Measurements from ENCODE around the gene PDE2A.

PDE2A gene

GRCh38 chr11:72684236-72684912 is 10.2 kb upstream of the PDE2A start:
- in situ Hi-C loops (cut with HindIII; ENCODE audit: low sequenced_read_pairs), result no loop called here

DNA sequence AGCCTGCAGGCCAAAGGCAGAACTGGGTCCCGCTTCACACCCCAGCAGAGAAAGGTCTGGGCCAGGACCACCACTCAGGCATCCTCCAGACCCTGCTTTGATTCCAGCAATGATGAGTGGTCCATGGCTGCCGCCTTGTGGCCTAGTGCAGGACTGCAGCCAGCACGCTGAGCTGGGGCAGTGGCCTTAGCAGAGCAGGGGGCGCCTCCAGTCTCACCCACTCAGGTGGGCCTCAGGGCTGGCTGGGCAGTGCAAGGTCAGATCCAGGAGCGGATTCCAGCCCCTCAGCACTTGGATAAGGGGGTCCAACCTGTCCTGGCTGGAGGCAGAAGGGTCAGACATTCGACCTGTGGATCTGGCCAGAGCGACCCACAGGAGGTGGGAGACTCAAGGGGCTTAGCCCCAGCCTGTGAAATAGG is 9.6 kb upstream of the PDE2A start:
- in situ Hi-C loops (cut with HindIII; ENCODE audit: low sequenced_read_pairs), result no loop called here

DNA sequence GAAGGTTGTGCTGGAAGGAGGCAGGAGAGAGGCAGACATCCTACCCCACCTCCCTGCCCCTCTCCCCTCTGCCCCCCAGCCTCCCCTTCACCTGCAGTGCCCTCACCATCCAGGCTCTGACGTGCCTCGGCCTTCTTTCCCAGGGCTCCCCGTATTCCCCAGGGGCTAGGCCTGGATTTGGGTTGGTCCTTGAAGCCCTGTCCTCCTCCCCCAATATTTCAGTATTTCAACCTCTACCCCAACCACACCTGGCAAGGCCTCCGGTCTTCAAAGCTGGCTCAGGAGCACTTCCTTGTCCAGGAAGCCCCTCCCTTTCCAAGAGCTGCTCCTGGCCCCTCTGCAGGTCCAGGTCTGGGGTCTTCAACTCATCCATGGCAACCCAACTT is 8.6 kb upstream of the PDE2A start:
- in situ Hi-C loops (cut with HindIII; ENCODE audit: low sequenced_read_pairs), result no loop called here

GRCh38 chr11:72682238-72682857 is 8.1 kb upstream of the PDE2A start:
- in situ Hi-C loops (cut with HindIII; ENCODE audit: low sequenced_read_pairs), result no loop called here

DNA sequence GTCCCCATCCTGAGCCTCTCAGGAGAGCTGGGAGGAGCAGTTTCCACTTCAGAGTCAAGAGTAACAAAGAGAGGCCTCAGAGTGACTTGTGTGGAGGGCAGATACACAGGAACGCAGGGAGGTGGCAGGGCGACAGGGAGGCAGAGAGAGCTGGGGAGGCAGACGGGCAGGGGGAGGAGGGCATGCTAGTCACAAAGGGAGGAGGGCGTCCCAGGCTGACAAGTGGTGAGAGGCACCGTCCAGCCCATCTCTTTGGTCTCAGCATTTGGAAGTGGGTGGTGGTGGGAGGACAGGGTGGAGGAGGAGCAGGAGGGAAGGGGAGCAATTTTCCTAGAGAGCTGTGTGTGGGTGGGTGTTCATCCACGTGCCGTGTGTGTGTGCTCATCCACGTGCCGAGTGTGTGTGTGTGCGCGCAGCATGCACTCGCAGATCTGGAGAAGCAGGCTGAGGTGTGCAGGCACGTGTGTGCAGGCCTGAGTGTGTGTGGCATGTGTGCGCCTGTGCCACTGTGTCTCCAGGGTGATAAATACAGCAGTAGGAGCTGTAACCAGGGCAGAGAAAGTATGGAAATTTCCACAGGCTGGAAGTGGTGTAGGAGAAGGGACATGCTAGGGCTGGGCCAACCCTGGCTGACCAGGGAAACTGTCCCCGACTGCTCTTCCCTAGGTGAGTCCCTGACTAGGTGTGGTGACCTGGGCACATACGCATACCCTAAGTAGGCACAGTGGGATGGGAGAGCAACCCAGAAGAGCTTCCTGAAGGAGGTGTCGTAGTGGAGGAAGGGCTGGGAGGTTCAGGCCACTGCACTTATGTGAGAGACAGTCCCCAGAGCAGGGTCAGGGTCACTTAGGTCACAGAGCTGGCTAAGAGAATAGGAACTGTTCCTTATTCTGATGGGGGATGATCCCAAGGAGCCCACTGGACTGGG is 7.3 kb upstream of the PDE2A start:
- in situ Hi-C loops (cut with HindIII; ENCODE audit: low sequenced_read_pairs), result no loop called here

GRCh38 chr11:72680624-72681158 is 6.5 kb upstream of the PDE2A start:
- in situ Hi-C loops (cut with HindIII; ENCODE audit: low sequenced_read_pairs), result no loop called here

GRCh38 chr11:72679869-72680268 is 5.6 kb upstream of the PDE2A start:
- in situ Hi-C loops (cut with HindIII; ENCODE audit: low sequenced_read_pairs), result no loop called here

GRCh38 chr11:72678524-72678923 is 4.3 kb upstream of the PDE2A start:
- in situ Hi-C loops (cut with HindIII; ENCODE audit: low sequenced_read_pairs), result no loop called here

- in situ Hi-C loops (cut with HindIII; ENCODE audit: low sequenced_read_pairs), result no loop called here
Measured at GRCh38 chr11:72676861-72677341, 2.7 kb upstream of the PDE2A start.

DNA sequence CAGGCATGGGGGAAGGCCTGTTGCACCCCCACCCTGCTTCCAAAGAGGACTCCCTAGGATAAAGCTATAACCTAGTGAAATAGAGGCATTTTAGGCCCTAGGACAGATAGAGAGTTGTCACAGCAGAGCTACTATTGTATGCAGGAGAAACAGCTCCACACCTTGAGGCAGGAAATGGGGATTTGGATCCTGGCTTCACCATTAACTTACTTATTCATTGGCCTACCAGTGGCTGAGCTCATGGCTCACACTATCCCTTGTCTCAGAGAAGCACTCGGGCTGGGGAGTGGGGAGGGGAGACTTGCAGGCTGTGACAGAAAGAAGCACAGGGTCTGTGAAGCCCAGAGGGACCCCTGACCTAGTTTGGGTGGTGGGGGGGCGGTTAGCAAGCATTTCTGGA is 999 bp upstream of the PDE2A start:
- in situ Hi-C loops (cut with HindIII; ENCODE audit: low sequenced_read_pairs), result no loop called here

DNA sequence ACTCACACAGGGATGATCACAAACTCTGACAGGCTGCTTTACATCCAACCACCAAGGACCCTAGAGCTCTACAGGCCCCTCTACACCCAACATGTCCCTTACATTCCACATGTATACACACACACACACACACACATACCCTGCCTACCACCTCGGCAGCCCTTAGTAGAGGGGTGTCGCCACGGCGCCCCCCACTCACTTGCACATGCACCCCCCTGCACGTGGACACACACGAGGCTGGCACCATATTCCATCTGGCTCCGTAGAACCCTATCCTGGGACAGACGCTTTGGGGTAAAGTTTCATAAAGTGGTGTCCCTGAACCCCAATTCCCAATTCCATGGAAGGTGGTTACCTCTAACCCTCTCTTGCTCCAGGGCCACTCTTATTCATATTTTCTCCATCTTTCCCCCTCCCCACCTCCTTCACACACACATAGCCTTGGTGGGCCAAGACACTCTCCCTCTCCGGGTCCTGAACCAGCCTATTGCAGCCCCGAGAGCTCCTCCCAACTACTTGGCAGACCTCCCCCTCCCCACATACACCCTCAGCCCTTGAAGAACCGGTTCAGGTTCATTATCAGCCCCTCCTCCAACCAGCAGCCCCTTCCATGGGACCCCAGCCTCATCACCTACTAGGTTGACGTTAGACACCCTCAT is 809 bp downstream of the PDE2A start:
- in situ Hi-C loops (cut with HindIII; ENCODE audit: low sequenced_read_pairs), result loop anchor here (25.0 kb wide), 1 partner anchor 514 kb away; no protein-coding TSS in a partner anchor

- in situ Hi-C loops (cut with HindIII; ENCODE audit: low sequenced_read_pairs), result loop anchor here (25.0 kb wide), 1 partner anchor 515 kb away; no protein-coding TSS in a partner anchor
Measured at GRCh38 chr11:72672597-72673238, 1.5 kb downstream of the PDE2A start.

DNA sequence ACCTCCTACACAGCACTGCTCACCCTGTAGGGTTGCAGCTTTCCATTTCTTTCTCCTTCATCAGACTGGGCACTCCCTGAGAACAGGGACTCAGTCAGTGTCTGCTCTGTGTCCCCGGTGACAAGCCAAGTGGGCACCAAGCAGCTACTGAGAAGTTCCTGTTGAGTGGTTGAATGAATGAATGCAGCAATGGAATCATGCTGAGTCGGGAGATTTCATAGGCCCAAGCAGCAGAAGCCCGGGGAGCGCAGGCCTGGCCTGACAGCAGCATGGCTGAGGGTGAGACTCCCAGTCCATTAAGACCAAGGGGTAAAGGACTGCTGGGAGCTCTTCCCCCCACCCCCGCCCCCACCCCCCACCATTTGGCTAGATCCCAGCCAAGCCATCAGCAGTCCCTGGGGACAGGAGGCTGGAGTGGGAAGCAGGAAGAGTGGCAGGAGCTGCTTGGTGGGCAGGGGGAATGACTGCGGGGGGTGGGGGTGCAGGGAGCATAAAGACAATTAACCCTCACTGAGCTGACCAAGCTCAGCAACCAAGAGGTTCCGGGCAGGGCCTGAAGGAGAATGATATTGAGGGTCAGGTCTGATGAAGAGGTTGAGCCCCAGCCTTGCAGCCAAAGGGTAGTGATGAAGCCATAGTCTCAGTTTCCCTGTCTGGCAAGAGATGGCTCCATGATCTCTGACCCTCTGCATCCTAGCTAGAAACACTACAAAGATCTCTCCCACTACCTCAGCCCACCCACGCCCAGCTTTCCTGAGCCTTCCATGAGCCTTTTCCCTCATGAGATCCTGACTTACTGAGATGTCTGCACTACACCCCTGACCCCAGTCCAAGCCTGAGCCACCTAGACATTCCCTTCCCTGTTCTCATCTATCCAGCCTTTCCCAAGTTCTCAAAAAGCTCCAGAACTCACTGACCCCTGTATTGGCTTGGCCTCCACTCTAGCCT is 2.8 kb downstream of the PDE2A start:
- in situ Hi-C loops (cut with HindIII; ENCODE audit: low sequenced_read_pairs), result loop anchor here (25.0 kb wide), 1 partner anchor 516 kb away; no protein-coding TSS in a partner anchor

GRCh38 chr11:72670041-72670440 is 4.2 kb downstream of the PDE2A start:
- in situ Hi-C loops (cut with HindIII; ENCODE audit: low sequenced_read_pairs), result loop anchor here (25.0 kb wide), 1 partner anchor 517 kb away; no protein-coding TSS in a partner anchor

GRCh38 chr11:72669527-72669926 is 4.7 kb downstream of the PDE2A start:
- in situ Hi-C loops (cut with HindIII; ENCODE audit: low sequenced_read_pairs), result loop anchor here (25.0 kb wide), 1 partner anchor 518 kb away; no protein-coding TSS in a partner anchor

DNA sequence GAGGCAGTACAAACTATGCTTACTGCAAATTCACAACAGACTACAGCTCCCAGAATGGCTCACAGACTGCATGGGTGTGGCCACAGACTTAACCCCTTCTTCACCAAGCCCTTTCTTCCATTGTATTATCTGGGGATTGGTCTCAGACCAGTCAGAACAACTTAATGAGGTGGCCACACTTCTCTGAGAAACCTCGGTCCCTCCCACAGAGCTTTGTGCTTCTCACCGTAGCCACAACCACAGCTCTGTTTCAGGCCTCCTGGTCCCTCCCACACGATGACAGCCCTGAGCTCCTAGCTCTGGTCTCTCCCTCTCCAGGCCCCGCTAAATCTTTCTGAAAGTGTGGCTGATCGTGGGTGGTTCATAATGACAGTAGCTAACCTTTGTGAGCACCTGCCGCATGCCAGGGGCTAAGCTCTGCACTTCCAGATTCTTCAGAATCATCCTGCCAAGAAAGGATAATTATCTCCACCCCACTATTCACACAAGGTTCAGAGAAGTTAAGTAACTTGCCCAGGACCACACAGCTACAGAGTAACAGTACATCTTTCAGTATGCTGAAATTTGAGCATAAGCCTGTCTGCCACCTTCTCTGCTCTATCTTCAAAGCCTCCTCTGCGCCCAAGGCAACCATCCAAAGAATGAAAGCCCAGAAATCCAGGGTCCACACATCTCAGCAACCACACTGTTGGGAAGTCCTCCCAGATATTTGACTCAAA is 5.4 kb downstream of the PDE2A start:
- in situ Hi-C loops (cut with HindIII; ENCODE audit: low sequenced_read_pairs), result loop anchor here (25.0 kb wide), 1 partner anchor 519 kb away; no protein-coding TSS in a partner anchor

- in situ Hi-C loops (cut with HindIII; ENCODE audit: low sequenced_read_pairs), result loop anchor here (25.0 kb wide), 1 partner anchor 521 kb away; no protein-coding TSS in a partner anchor
Measured at GRCh38 chr11:72665911-72666472, 8.2 kb downstream of the PDE2A start.

DNA sequence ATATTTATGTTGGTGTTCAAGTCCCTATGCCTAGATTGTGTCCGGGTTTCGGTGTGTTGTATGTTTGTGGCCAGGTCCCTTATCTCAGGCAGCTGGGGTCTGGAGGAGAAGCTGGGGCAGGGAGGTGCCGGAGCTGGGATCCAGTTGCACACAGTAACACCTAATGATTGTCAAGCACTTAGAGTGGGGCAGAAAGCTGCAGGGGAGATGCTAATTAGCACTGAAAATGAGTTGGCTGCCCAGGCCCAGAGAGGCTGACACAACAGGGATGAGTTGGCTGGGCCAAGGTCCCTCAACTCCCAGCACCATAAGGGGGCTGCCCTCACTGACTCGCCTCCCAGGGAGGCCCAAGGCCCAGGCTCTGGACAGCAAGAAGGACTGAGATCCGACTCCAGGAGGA is 12.2 kb downstream of the PDE2A start:
- in situ Hi-C loops (cut with HindIII; ENCODE audit: low sequenced_read_pairs), result loop anchor here (25.0 kb wide), 1 partner anchor 525 kb away; no protein-coding TSS in a partner anchor
